Naive thymus-derived CD4-positive, alpha-beta T cell (primary cell): ENCODE data around the gene CENPK. TPM values are rescaled to one million over a fixed set of nuclear protein-coding genes. Genes with fewer than 3 reads are reported as not detected.
"Not testable (repeated sequence)": the region's sequence is repeated elsewhere in the genome, so short reads cannot be mapped to it uniquely, and the experiment has no call there.

Experiments
- ATAC-seq: fragments of 150-1000 bp; cut with Tn5 transposase; 2 replicates; pipeline ENCODE4 v1.10.0; 2021; ENCODE audit warnings: mild to moderate bottlenecking, moderate library complexity
- CTCF ChIA-PET: fragments of 350-600 bp; sonication (Branson Sonifier 250); formaldehyde crosslinking; loops from one replicate; lab custom pipeline; 2021; ENCODE audit warnings: antibody characterized with exemption; lab: Charles Lee
- POLR2A ChIA-PET: fragments of 350-600 bp; sonication (Branson Sonifier 250); formaldehyde crosslinking; loops from one replicate; lab custom pipeline; 2021; ENCODE audit warnings: antibody characterized with exemption, inconsistent platforms; lab: Charles Lee
- DNase-seq, 9 donors: peaks; one replicate each; pipeline versions ENCODE4 v3.0.0 to v3.0.0-alpha.2; 2020 to 2022; ENCODE audit warnings: mixed read lengths in 1 of 9
- H3K27ac ChIP-seq: one replicate; pipeline ENCODE4 v1.7.0; 2013; ENCODE audit warnings: mild to moderate bottlenecking, low read depth, low read length, moderate library complexity
- H3K27me3 ChIP-seq, 2 donors: one replicate each; pipeline ENCODE4 v1.7.0; 2013; ENCODE audit warnings: low read length in 2 of 2, mild to moderate bottlenecking in 2 of 2, moderate library complexity in 2 of 2; ENCODE audit not compliant: control insufficient read depth in 2 of 2, insufficient read depth in 2 of 2
- H3K36me3 ChIP-seq, 3 experiments: 1 replicate in 2 of 3; 2 replicates in 1 of 3; pipeline ENCODE4 v1.7.0; 2013; ENCODE audit warnings: low read length in 3 of 3, mild to moderate bottlenecking in 3 of 3, moderate library complexity in 1 of 3; ENCODE audit not compliant: insufficient read depth in 3 of 3, control insufficient read depth in 2 of 3
- H3K4me1 ChIP-seq, 2 donors: one replicate each; pipeline ENCODE4 v1.7.0; 2013; ENCODE audit warnings: low read length in 2 of 2, mild to moderate bottlenecking in 2 of 2, moderate library complexity in 1 of 2; ENCODE audit not compliant: control insufficient read depth in 2 of 2, insufficient read depth in 2 of 2
- H3K4me3 ChIP-seq: 2 replicates; pipeline ENCODE4 v1.7.0; 2013; ENCODE audit warnings: mild to moderate bottlenecking, low read length
- H3K9me3 ChIP-seq, 3 experiments: 1 replicate in 2 of 3; 2 replicates in 1 of 3; pipeline ENCODE4 v1.7.0; 2013; ENCODE audit warnings: low read length in 3 of 3; ENCODE audit not compliant: control insufficient read depth in 2 of 3
- H3K27ac Mint-ChIP-seq, 9 donors: one replicate each; pipeline ENCODE4 v1.8.0; 2020 to 2022; ENCODE audit warnings: mixed read lengths in 9 of 9, mild to moderate bottlenecking in 8 of 9, moderate library complexity in 5 of 9, inconsistent platforms in 2 of 9
- H3K27me3 Mint-ChIP-seq, 5 donors: one replicate each; pipeline ENCODE4 v1.8.0; 2021 to 2022; ENCODE audit warnings: mixed read lengths in 5 of 5, mild to moderate bottlenecking in 1 of 5
- H3K36me3 Mint-ChIP-seq, 5 donors: one replicate each; pipeline ENCODE4 v1.8.0; 2020 to 2022; ENCODE audit warnings: mixed read lengths in 5 of 5, mild to moderate bottlenecking in 3 of 5, inconsistent platforms in 1 of 5
- H3K4me1 Mint-ChIP-seq, 7 donors: one replicate each; pipeline ENCODE4 v1.8.0; 2020 to 2022; ENCODE audit warnings: mixed read lengths in 7 of 7, mild to moderate bottlenecking in 3 of 7, inconsistent platforms in 1 of 7
- H3K4me3 Mint-ChIP-seq, 10 donors: one replicate each; pipeline ENCODE4 v1.8.0; 2020 to 2022; ENCODE audit warnings: mild to moderate bottlenecking in 10 of 10, mixed read lengths in 10 of 10, moderate library complexity in 6 of 10, inconsistent platforms in 2 of 10
- H3K9me3 Mint-ChIP-seq, 11 donors: one replicate each; pipeline ENCODE4 v1.8.0; 2020 to 2022; ENCODE audit warnings: mixed read lengths in 11 of 11, mild to moderate bottlenecking in 4 of 11, inconsistent platforms in 1 of 11, moderate library complexity in 1 of 11
- intact Hi-C, 2 donors: fragments of 100-400 bp; cut with micrococcal nuclease; formaldehyde crosslinking; loops; one replicate each; pipeline ENCODE4 v1.15.1; 2023
- polyA plus RNA-seq, 2 donors: library from polyadenylated mRNA; unstranded; fragments of 300-500 nt; fragmentation: Illumina TruSeq; gene quantifications; one replicate each; pipeline ENCODE4 v1.2.3, GENCODE V29; 2021
- total RNA-seq, 6 experiments: library from RNA in 5 of 6; stranded (reverse) in 5 of 6; gene quantifications; 1 replicate in 5 of 6; 2 replicates in 1 of 6; pipeline ENCODE4 v1.2.3 and lab custom pipeline; 2021 to 2026

The CENPK gene
- total and polyA plus RNA-seq, 7 experiments from 2014 or later, result 7.2 to 78.8 (median 18.1) TPM

DNA sequence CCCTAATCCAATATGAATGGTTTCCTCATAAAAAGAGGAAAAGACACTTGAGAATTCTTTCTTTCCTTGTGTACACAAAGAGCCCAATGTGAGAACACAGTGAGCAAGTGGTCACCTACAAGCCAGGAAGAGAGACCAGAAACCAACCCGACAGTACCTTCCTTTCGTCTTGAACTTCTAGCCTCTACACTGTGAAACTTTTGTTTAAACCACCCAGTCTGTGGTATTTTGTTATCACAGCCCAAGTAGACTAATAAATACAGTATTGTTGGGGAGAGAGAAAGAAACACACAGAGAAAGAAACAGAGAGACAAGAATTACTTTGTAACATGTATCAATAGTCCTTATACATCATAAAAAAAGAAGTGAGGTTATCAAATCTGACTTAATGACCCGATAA is 37.2 kb downstream of the CENPK start:
- Histone ChIP-seq H3K36me3 (peaks cover 0 to 8% (median 0%) of the 10 kb centered on the region in 3 experiments), H3K4me1 (no peaks in the 10 kb centered on the region), H3K27ac (no peak overlapping the region), H3K4me3 (no peak overlapping the region), H3K9me3 (no peaks in the 10 kb centered on the region), H3K27me3 (no peaks in the 10 kb centered on the region)
- Mint-ChIP-seq H3K27me3 (no peaks in the 10 kb centered on the region), H3K27ac (no peak overlapping the region), H3K4me3 (no peak overlapping the region), H3K4me1 (peaks cover 0 to 5% (median 0%) of the 10 kb centered on the region in 7 donors), H3K36me3 (peaks cover 0 to 27% (median 12%) of the 10 kb centered on the region in 5 donors), H3K9me3 (no peaks in the 10 kb centered on the region)
- no peak for ATAC-seq
- ChIA-PET CTCF (interaction anchor here (0.8 kb wide), 1 partner anchor 405 kb away, joined by 5 read pairs; no protein-coding TSS in a partner anchor), POLR2A (no interaction called here)
- no peak for DNase-seq
- intact Hi-C loops, result no loop called here

DNA sequence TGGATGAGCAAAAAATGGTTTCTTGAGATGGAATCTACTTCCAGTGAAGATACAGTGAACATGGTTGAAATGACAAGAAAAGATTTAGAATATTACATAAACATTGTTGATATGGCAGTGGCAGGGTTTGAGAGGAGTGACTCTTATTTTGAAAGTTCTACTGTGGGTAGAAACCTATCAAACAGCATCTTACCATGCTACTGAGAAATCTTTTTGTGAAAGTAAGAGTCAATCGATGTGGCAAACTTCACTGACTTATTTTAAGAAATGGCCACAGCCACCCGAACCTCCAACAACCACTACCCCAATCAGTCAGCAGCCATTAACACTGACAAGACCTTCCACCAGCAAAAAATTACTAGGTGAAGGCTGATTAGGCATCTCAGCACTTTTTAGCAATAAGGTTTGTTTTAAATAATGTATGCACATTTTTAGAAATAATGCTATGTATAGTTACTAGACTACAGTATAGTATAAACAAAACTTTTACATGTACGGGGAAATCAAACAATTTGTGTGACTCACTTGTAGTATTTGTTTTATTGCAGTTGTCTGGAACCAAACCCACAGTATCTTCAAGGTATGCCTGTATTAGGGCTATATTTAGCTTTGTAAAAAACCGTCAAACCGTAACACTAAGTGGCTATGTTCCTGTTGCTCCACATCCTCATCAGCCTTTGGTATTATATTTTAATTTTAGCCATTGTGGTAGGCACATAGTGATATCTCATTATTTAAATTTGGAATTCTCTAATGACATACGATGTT is 50.6 kb downstream of the CENPK start:
- Histone ChIP-seq H3K9me3 (no peaks in the 10 kb centered on the region), H3K4me1 (no peaks in the 10 kb centered on the region), H3K27ac (no peak overlapping the region), H3K4me3 (no peak overlapping the region), H3K27me3 (no peaks in the 10 kb centered on the region), H3K36me3 (no peaks in the 10 kb centered on the region)
- Mint-ChIP-seq H3K27ac (peak overlapping the region in 1 of 9 donors; percentile 6), H3K36me3 (peaks cover 0 to 7% (median 3%) of the 10 kb centered on the region in 5 donors), H3K9me3 (no peaks in the 10 kb centered on the region), H3K4me1 (no peaks in the 10 kb centered on the region), H3K4me3 (no peak overlapping the region), H3K27me3 (no peaks in the 10 kb centered on the region)
- ChIA-PET CTCF (no interaction called here), POLR2A (no interaction called here)
- no peak for ATAC-seq
- DNase-seq, result no peak
- intact Hi-C loops, result no loop called here

DNA sequence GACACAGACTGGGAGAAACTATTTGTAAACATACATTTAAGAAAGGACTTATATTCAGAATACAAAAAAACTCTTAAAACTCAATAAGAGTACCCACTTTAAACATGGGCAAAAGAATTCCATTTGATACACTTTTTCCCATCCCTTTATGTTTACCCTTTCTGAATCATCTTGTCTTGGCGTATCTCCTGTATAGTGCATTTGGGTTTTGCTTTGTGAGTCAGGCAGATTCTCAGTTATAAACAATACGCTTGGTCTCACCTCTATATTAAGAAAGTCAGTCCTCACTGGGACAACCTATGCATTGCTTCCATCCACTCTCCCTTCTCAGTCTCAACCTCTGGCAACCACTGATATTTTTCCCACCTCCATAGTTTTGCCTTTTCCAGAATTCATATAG is 54.0 kb downstream of the CENPK start:
- ATAC-seq (no peak), DNase-seq (no peak)
- ChIA-PET CTCF (no interaction called here), POLR2A (no interaction called here)
- Mint-ChIP-seq H3K4me3 (no peak overlapping the region), H3K9me3 (no peaks in the 10 kb centered on the region), H3K27ac (no peak overlapping the region), H3K27me3 (no peaks in the 10 kb centered on the region), H3K36me3 (peaks cover 0 to 7% (median 0%) of the 10 kb centered on the region in 5 donors), H3K4me1 (peaks cover 0 to 2% (median 0%) of the 10 kb centered on the region in 7 donors)
- intact Hi-C loops, result no loop called here
- Histone ChIP-seq H3K36me3 (no peaks in the 10 kb centered on the region), H3K27me3 (no peaks in the 10 kb centered on the region), H3K4me3 (no peak overlapping the region), H3K4me1 (no peaks in the 10 kb centered on the region), H3K27ac (no peak overlapping the region), H3K9me3 (no peaks in the 10 kb centered on the region)

DNA sequence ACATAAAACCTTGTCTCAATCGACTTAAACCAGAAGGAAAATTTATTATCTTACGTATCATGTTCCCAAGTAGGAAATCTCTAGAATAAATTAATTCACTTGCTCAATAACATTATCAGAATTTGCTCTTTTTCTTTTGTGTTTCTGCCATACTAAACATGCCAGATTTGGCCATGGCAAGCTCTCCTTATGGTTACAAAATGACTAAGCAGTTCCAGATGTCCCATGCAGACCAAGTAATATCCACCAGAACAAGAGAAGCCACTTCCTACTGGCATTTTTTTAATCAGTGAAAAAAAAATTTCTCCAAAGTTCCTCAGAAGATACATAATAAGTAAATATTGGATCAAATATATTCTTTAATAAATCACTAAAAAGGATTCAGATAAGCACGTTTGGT is 56.0 kb downstream of the CENPK start:
- Mint-ChIP-seq H3K27ac (no peak overlapping the region), H3K9me3 (peaks cover 0 to 2% (median 0%) of the 10 kb centered on the region in 11 donors), H3K4me1 (peaks cover 0 to 2% (median 0%) of the 10 kb centered on the region in 7 donors), H3K27me3 (no peaks in the 10 kb centered on the region), H3K36me3 (peaks cover 0 to 11% (median 0%) of the 10 kb centered on the region in 5 donors), H3K4me3 (no peak overlapping the region)
- intact Hi-C loops, result no loop called here
- ChIA-PET POLR2A (interaction anchor here (0.6 kb wide), 1 partner anchor 467 kb away, joined by 3 read pairs; no protein-coding TSS in a partner anchor), CTCF (no interaction called here)
- Histone ChIP-seq H3K4me1 (no peaks in the 10 kb centered on the region), H3K4me3 (no peak overlapping the region), H3K27ac (no peak overlapping the region), H3K27me3 (no peaks in the 10 kb centered on the region), H3K36me3 (no peaks in the 10 kb centered on the region), H3K9me3 (no peaks in the 10 kb centered on the region)
- DNase-seq (no peak), ATAC-seq (no peak)

DNA sequence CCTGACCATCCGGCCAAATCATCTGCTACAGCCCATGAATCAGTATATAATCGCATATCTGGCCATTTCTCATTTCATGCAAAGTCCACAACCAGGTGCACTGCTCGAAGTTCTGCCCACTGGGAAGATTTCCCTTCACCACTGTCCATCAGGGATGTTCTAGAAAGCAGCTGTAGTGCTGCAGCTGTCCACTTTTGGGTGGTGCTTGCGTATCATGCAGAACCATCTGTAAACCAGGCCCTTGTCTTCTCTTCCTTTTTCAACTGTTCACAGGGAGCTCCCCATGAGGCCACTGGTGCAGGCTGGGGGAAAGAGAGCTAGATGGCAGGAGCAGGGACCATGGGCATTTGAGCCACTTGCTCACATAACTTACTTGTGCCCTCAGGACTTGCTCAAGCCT is 73.8 kb downstream of the CENPK start:
- DNase-seq, result no peak
- CTCF ChIA-PET, result interaction anchor here (0.6 kb wide), 1 partner anchor 863 kb away, joined by 3 read pairs; no protein-coding TSS in a partner anchor
- H3K4me3 Mint-ChIP-seq, result no peak overlapping the region
- no peak overlapping the region for H3K4me3 ChIP-seq
- POLR2A ChIA-PET, result no interaction called here
- peaks cover 0 to 3% (median 0%) of the 10 kb centered on the region in 5 donors for H3K36me3 Mint-ChIP-seq
- H3K4me1 ChIP-seq, result no peaks in the 10 kb centered on the region
- H3K27me3 Mint-ChIP-seq, result no peaks in the 10 kb centered on the region
- ATAC-seq, result no peak
- H3K9me3 ChIP-seq, result no peaks in the 10 kb centered on the region
- no peaks in the 10 kb centered on the region for H3K27me3 ChIP-seq
- H3K27ac Mint-ChIP-seq, result no peak overlapping the region
- no peak overlapping the region for H3K27ac ChIP-seq
- H3K4me1 Mint-ChIP-seq, result no peaks in the 10 kb centered on the region
- no peaks in the 10 kb centered on the region for H3K36me3 ChIP-seq
- H3K9me3 Mint-ChIP-seq, result no peaks in the 10 kb centered on the region
- intact Hi-C loops, result no loop called here

DNA sequence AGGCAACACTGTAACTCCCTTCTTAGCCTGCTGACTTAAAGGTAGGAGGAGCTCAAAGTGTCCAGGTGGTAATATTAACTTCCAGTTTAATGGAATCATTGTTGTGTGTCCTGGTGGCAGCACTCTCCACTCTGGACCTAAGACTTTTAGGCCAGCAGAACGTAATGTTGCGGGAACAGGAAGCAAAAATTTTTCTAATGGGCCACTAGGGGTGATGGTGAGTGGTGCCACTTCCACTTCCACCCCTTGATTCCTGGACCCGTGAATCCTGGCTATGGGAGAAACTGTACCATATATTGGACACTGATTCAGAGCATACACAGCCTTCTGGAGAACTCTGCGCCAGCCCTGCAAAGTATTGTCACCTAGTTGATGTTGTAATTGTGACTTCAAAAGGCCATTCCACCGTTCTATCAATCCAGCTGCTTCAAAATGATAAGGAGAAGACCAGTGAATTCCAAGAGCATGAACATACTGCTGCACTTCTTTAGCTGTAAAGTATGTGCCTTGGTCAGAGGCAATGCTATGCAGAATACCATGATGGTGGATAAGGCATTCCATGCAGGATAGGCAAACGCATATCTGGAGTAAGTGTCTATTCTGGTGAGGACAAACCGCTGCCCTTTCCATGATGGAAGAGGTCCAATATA is 74.8 kb downstream of the CENPK start:
- H3K27me3 ChIP-seq, H3K27ac Mint-ChIP-seq, H3K4me3 ChIP-seq, H3K4me1 ChIP-seq, H3K4me3 Mint-ChIP-seq, H3K9me3 ChIP-seq, H3K36me3 Mint-ChIP-seq, H3K27me3 Mint-ChIP-seq, H3K36me3 ChIP-seq, intact Hi-C loops, CTCF ChIA-PET, H3K4me1 Mint-ChIP-seq, DNase-seq, H3K9me3 Mint-ChIP-seq, H3K27ac ChIP-seq, ATAC-seq, POLR2A ChIA-PET: not testable (repeated sequence)
